CD14-positive monocyte (primary cell): Measurements from ENCODE around the gene NELL1. TPM values are rescaled to one million over a fixed set of nuclear protein-coding genes. Genes with fewer than 3 reads are reported as not detected.

ENCODE experiments used
- DNase-seq, 3 donors: peaks; one replicate each; pipeline ENCODE4 v3.0.0-alpha.2; 2011 to 2022
- H2AFZ ChIP-seq: 2 replicates; pipeline ENCODE4 v1.6.0; 2012; ENCODE audit warnings: mild to moderate bottlenecking, low read depth, low read length, inconsistent platforms; ENCODE audit not compliant: insufficient read depth, poor library complexity, severe bottlenecking
- H3K27ac ChIP-seq, 2 donors: 1 replicate in 1 of 2; 2 replicates in 1 of 2; pipeline ENCODE4 v1.5.1; 2012 to 2013; ENCODE audit warnings: low read length in 2 of 2, control low read depth in 1 of 2, inconsistent platforms in 1 of 2, low read depth in 1 of 2, mild to moderate bottlenecking in 1 of 2
- H3K27me3 ChIP-seq, 2 donors: one replicate each; pipeline versions ENCODE4 v1.6.0 to v1.6.1; 2011 to 2013; ENCODE audit warnings: low read length in 2 of 2; ENCODE audit not compliant: control insufficient read depth in 2 of 2, insufficient read depth in 2 of 2
- H3K36me3 ChIP-seq, 2 donors: replicated peaks in 1 of 2; 1 replicate in 1 of 2; 2 replicates in 1 of 2; pipeline versions ENCODE4 v1.5.1 to v1.6.1; 2012 to 2013; ENCODE audit warnings: low read length in 2 of 2, control low read depth in 1 of 2, inconsistent platforms in 1 of 2, mild to moderate bottlenecking in 1 of 2; ENCODE audit not compliant: insufficient read depth in 2 of 2, control insufficient read depth in 1 of 2
- H3K4me1 ChIP-seq, 2 donors: 1 replicate in 1 of 2; 2 replicates in 1 of 2; pipeline versions ENCODE4 v1.5.1 to v1.6.1; 2012 to 2013; ENCODE audit warnings: low read length in 2 of 2, control low read depth in 1 of 2, inconsistent platforms in 1 of 2, mild to moderate bottlenecking in 1 of 2, moderate library complexity in 1 of 2; ENCODE audit not compliant: insufficient read depth in 2 of 2, control insufficient read depth in 1 of 2
- H3K4me2 ChIP-seq: replicated peaks from 2 replicates; pipeline ENCODE3; 2012; ENCODE audit warnings: low read length, moderate library complexity, mild to moderate bottlenecking; ENCODE audit not compliant: poor library complexity, severe bottlenecking; ENCODE audit errors: extremely low read depth
- H3K4me3 ChIP-seq, 3 experiments: fragments of 200-600 bp in 1 of 3; sonication (generic) in 1 of 3; replicated peaks in 1 of 3; 1 replicate in 2 of 3; 2 replicates in 1 of 3; pipeline ENCODE4 v1.5.1; 2011 to 2013; ENCODE audit warnings: low read length in 3 of 3, mild to moderate bottlenecking in 3 of 3, control low read depth in 2 of 3, low read depth in 2 of 3, inconsistent platforms in 1 of 3, moderate library complexity in 1 of 3
- H3K79me2 ChIP-seq: 2 replicates; pipeline ENCODE4 v1.6.0; 2012; ENCODE audit warnings: mild to moderate bottlenecking, control low read depth, inconsistent platforms, low read length, moderate library complexity; ENCODE audit not compliant: insufficient read depth
- H3K9ac ChIP-seq: 2 replicates; pipeline ENCODE4 v1.6.0; 2017; ENCODE audit warnings: low read length, mild to moderate bottlenecking; ENCODE audit not compliant: insufficient read depth, poor library complexity, severe bottlenecking
- H3K9me3 ChIP-seq, 2 donors: replicated peaks in 1 of 2; 1 replicate in 1 of 2; 2 replicates in 1 of 2; pipeline versions ENCODE4 v1.5.1 to v1.6.1; 2012 to 2013; ENCODE audit warnings: low read length in 2 of 2, control low read depth in 1 of 2; ENCODE audit not compliant: control insufficient read depth in 1 of 2, insufficient read depth in 1 of 2
- H4K20me1 ChIP-seq: 2 replicates; pipeline ENCODE4 v1.6.0; 2012; ENCODE audit warnings: mild to moderate bottlenecking, low read length, control low read depth, moderate library complexity; ENCODE audit not compliant: insufficient read depth
- H3K27ac Mint-ChIP-seq, 7 donors: one replicate each; pipeline ENCODE4 v1.8.0; 2020; ENCODE audit warnings: mild to moderate bottlenecking in 7 of 7, mixed read lengths in 7 of 7, moderate library complexity in 6 of 7, inconsistent platforms in 2 of 7
- H3K27me3 Mint-ChIP-seq, 3 donors: one replicate each; pipeline ENCODE4 v1.8.0; 2021 to 2022; ENCODE audit warnings: low read depth in 3 of 3, mild to moderate bottlenecking in 3 of 3, mixed read lengths in 3 of 3, moderate library complexity in 3 of 3, inconsistent platforms in 1 of 3
- H3K36me3 Mint-ChIP-seq, 2 donors: one replicate each; pipeline ENCODE4 v1.8.0; 2020; ENCODE audit warnings: mixed read lengths in 2 of 2, inconsistent platforms in 1 of 2, mild to moderate bottlenecking in 1 of 2
- H3K4me1 Mint-ChIP-seq: one replicate; pipeline ENCODE4 v1.8.0; 2020; ENCODE audit warnings: mild to moderate bottlenecking, mixed read lengths
- H3K4me3 Mint-ChIP-seq, 2 donors: one replicate each; pipeline ENCODE4 v1.8.0; 2020; ENCODE audit warnings: mild to moderate bottlenecking in 2 of 2, mixed read lengths in 2 of 2, moderate library complexity in 1 of 2
- H3K9me3 Mint-ChIP-seq, 7 donors: one replicate each; pipeline ENCODE4 v1.8.0; 2020 to 2022; ENCODE audit warnings: mixed read lengths in 7 of 7, mild to moderate bottlenecking in 6 of 7, moderate library complexity in 6 of 7, inconsistent platforms in 2 of 7
- WGBS: methylation state at CpG from one replicate; pipeline ENCODE4 v1.1.5; 2013; ENCODE audit warnings: missing lambda C conversion rate; ENCODE audit not compliant: insufficient coverage; 5-methylcytosine and 5-hydroxymethylcytosine counted together
- intact Hi-C, 2 donors: fragments of 100-400 bp; cut with micrococcal nuclease; formaldehyde crosslinking; loops; one replicate each; pipeline versions ENCODE4 v1.15.0 to v1.15.1; 2023
- polyA plus RNA-seq, 3 donors: library from polyadenylated mRNA; depleted of rRNA in 1 of 3; unstranded in 2 of 3; stranded (reverse) in 1 of 3; fragments of 300-500 nt in 2 of 3; fragments of >200 nt in 1 of 3; fragmentation: Illumina TruSeq in 2 of 3; gene quantifications; 1 replicate in 2 of 3; 2 replicates in 1 of 3; pipeline ENCODE4 v1.2.3, GENCODE V29; 2012 to 2021
- TF ChIP-seq, protein P1 (sequence below): fragments of 200-600 bp; IDR thresholded peaks from one replicate; pipeline ENCODE4 v1.8.0; 2022; ENCODE audit warnings: antibody characterized with exemption, mild to moderate bottlenecking

Gene NELL1
- polyA plus RNA-seq, 3 donors = not detected

- H3K9me3 ChIP-seq = no peaks in the 10 kb centered on the region
- H3K27me3 Mint-ChIP-seq = peaks cover 0 to 2% (median 2%) of the 10 kb centered on the region in 3 donors
- H2AFZ ChIP-seq = no peak overlapping the region
- H3K4me2 ChIP-seq = no peak overlapping the region
- TF ChIP-seq, protein P1, sequence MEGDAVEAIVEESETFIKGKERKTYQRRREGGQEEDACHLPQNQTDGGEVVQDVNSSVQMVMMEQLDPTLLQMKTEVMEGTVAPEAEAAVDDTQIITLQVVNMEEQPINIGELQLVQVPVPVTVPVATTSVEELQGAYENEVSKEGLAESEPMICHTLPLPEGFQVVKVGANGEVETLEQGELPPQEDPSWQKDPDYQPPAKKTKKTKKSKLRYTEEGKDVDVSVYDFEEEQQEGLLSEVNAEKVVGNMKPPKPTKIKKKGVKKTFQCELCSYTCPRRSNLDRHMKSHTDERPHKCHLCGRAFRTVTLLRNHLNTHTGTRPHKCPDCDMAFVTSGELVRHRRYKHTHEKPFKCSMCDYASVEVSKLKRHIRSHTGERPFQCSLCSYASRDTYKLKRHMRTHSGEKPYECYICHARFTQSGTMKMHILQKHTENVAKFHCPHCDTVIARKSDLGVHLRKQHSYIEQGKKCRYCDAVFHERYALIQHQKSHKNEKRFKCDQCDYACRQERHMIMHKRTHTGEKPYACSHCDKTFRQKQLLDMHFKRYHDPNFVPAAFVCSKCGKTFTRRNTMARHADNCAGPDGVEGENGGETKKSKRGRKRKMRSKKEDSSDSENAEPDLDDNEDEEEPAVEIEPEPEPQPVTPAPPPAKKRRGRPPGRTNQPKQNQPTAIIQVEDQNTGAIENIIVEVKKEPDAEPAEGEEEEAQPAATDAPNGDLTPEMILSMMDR = no peak
- H3K4me3 Mint-ChIP-seq = no peak overlapping the region
- H3K36me3 ChIP-seq = no peaks in the 10 kb centered on the region
- no peak overlapping the region for H3K4me3 ChIP-seq
- no peak overlapping the region for H3K9ac ChIP-seq
- H3K4me1 ChIP-seq = no peaks in the 10 kb centered on the region
- H3K9me3 Mint-ChIP-seq = peaks cover 0 to 5% (median 2%) of the 10 kb centered on the region in 7 donors
- H3K36me3 Mint-ChIP-seq = no peaks in the 10 kb centered on the region
- no peak overlapping the region for H3K27ac Mint-ChIP-seq
- no peaks in the 10 kb centered on the region for H3K4me1 Mint-ChIP-seq
- DNase-seq = no peak
- no peaks in the 10 kb centered on the region for H4K20me1 ChIP-seq
- WGBS = 68% methylated on average over 2 of the region's 3 CpGs
- H3K27ac ChIP-seq = no peak overlapping the region
- intact Hi-C loops = no loop called here
- no peaks in the 10 kb centered on the region for H3K79me2 ChIP-seq
- no peaks in the 10 kb centered on the region for H3K27me3 ChIP-seq
These were observed 263.7 kb downstream of the NELL1 start for GRCh38 chr11:20933086-20933485.

- no peak for DNase-seq
- TF ChIP-seq, protein P1 = no peak
- H3K27ac Mint-ChIP-seq = no peak overlapping the region
- no CpG with 5 or more reads among the region's 3 CpGs for WGBS
- no peak overlapping the region for H3K4me3 Mint-ChIP-seq
- no peak overlapping the region for H2AFZ ChIP-seq
- no peaks in the 10 kb centered on the region for H3K36me3 Mint-ChIP-seq
- no peaks in the 10 kb centered on the region for H3K9me3 ChIP-seq
- intact Hi-C loops = no loop called here
- no peaks in the 10 kb centered on the region for H3K4me1 Mint-ChIP-seq
- H3K4me1 ChIP-seq = no peaks in the 10 kb centered on the region
- no peaks in the 10 kb centered on the region for H3K79me2 ChIP-seq
- no peaks in the 10 kb centered on the region for H4K20me1 ChIP-seq
- H3K4me2 ChIP-seq = no peak overlapping the region
- H3K36me3 ChIP-seq = no peaks in the 10 kb centered on the region
- peaks cover 0 to 2% (median 2%) of the 10 kb centered on the region in 3 donors for H3K27me3 Mint-ChIP-seq
- H3K9me3 Mint-ChIP-seq = peaks cover 0 to 4% (median 2%) of the 10 kb centered on the region in 7 donors
- no peaks in the 10 kb centered on the region for H3K27me3 ChIP-seq
- H3K27ac ChIP-seq = no peak overlapping the region
- no peak overlapping the region for H3K9ac ChIP-seq
- H3K4me3 ChIP-seq = no peak overlapping the region
These were observed 264.6 kb downstream of the NELL1 start for GRCh38 chr11:20933958-20934357.
